Uterus (tissue), 4 donors: ENCODE results near the gene CDH6. TPM values are rescaled to one million over a fixed set of nuclear protein-coding genes. Genes with fewer than 3 reads are reported as not detected.

Experiments used
- DNase-seq, 2 donors: peaks; one replicate each; pipeline ENCODE4 v3.0.0-alpha.2; 2019 to 2020
- H3K27ac ChIP-seq, 2 donors: fragments of 200-600 bp; sonication (generic); 1 replicate in 1 of 2; 2 replicates in 1 of 2; pipeline ENCODE4 v1.5.1; 2016 to 2018
- H3K27me3 ChIP-seq, 2 donors: fragments of 200-600 bp; sonication (generic); one replicate each; pipeline ENCODE4 v1.5.1; 2018 to 2019; ENCODE audit warnings: control low read depth in 1 of 2
- H3K36me3 ChIP-seq, 2 donors: fragments of 200-600 bp; sonication (generic); one replicate each; pipeline ENCODE4 v1.5.1; 2019; ENCODE audit warnings: control low read depth in 1 of 2
- H3K4me1 ChIP-seq, 2 donors: fragments of 200-600 bp; sonication (generic); one replicate each; pipeline ENCODE4 v1.5.1; 2018 to 2019; ENCODE audit warnings: control low read depth in 1 of 2
- H3K4me3 ChIP-seq, 2 donors: fragments of 200-600 bp; sonication (generic); 1 replicate in 1 of 2; 2 replicates in 1 of 2; pipeline ENCODE4 v1.5.1; 2018 to 2019; ENCODE audit warnings: mild to moderate bottlenecking in 1 of 2
- H3K9me3 ChIP-seq, 2 donors: fragments of 200-600 bp; sonication (generic); one replicate each; pipeline ENCODE4 v1.5.1; 2019; ENCODE audit warnings: control low read depth in 1 of 2
- POLR2A ChIP-seq, 2 donors: fragments of 450-650 bp; IDR thresholded peaks; one replicate each; pipeline ENCODE4 v1.6.1; 2016; ENCODE audit warnings: antibody characterized with exemption in 2 of 2, mild to moderate bottlenecking in 1 of 2, moderate library complexity in 1 of 2
- intact Hi-C: fragments of 100-400 bp; cut with DNase I; formaldehyde crosslinking; loops from one replicate; pipeline ENCODE4 v1.15.1; 2023; ENCODE audit warnings: low total_unique reads
- total RNA-seq, 4 donors: library from RNA; depleted of rRNA in 3 of 4; stranded (reverse); fragments of >200 nt in 3 of 4; gene quantifications; one replicate each; pipeline versions ENCODE4 v1.1.0 to v1.2.4, GENCODE V29; 2014 to 2023
- TF ChIP-seq, protein P1 (sequence below), 4 experiments: fragments of 200-600 bp in 2 of 4; fragments of 450-650 bp in 2 of 4; sonication (generic) in 2 of 4; IDR thresholded peaks; one replicate each; pipeline ENCODE4 v1.5.1; 2016 to 2019; ENCODE audit warnings: antibody characterized with exemption in 4 of 4, mild to moderate bottlenecking in 2 of 4, moderate library complexity in 1 of 4
- donor health status: DM: yes; HTN: yes; CAD: no.

The CDH6 gene
- total RNA-seq, 4 donors from 2014 or later, result 2.1 to 23.4 (median 7.0) TPM

DNA sequence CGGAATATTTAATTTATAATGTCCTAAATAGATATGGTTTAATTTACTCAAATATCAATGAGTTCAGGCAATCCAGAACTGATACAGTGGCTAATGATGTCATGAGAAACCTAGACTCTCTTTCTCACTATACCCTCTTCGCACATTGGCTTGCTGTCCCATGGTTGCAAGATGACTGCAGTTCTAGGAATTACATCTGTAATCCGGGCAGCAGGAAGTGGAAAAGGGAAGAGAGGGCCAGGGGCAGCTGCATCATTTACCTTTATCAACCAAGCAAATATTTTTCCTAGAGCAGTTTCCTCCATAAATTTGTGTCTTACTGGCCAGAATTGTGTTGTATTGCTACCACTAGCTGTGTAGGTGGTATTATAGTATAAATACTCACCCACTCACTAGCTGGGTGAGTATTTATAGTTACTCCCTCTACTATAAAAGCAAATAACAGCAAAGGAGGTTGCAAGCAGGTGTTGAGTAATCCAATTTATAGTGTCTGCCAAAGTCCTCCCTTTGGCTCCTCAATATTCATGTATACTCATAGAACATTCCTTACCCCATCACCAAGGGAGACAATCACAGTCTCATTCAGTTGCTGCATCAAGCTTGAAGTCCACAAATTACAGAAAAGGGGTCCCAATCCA, 169.6 kb downstream of the CDH6 start:
- Histone ChIP-seq H3K27me3 (no peaks in the 10 kb centered on the region), H3K4me1 (no peaks in the 10 kb centered on the region), H3K27ac (no peak overlapping the region), H3K4me3 (no peak overlapping the region), H3K36me3 (no peaks in the 10 kb centered on the region), H3K9me3 (no peaks in the 10 kb centered on the region)
- DNase-seq, result no peak
- intact Hi-C loops, result no loop called here
- TF ChIP-seq, protein P1, sequence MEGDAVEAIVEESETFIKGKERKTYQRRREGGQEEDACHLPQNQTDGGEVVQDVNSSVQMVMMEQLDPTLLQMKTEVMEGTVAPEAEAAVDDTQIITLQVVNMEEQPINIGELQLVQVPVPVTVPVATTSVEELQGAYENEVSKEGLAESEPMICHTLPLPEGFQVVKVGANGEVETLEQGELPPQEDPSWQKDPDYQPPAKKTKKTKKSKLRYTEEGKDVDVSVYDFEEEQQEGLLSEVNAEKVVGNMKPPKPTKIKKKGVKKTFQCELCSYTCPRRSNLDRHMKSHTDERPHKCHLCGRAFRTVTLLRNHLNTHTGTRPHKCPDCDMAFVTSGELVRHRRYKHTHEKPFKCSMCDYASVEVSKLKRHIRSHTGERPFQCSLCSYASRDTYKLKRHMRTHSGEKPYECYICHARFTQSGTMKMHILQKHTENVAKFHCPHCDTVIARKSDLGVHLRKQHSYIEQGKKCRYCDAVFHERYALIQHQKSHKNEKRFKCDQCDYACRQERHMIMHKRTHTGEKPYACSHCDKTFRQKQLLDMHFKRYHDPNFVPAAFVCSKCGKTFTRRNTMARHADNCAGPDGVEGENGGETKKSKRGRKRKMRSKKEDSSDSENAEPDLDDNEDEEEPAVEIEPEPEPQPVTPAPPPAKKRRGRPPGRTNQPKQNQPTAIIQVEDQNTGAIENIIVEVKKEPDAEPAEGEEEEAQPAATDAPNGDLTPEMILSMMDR (IDR thresholded peaks at IDR 0.05), result no peak
- no peak for TF ChIP-seq POLR2A (IDR thresholded peaks at IDR 0.05)

DNA sequence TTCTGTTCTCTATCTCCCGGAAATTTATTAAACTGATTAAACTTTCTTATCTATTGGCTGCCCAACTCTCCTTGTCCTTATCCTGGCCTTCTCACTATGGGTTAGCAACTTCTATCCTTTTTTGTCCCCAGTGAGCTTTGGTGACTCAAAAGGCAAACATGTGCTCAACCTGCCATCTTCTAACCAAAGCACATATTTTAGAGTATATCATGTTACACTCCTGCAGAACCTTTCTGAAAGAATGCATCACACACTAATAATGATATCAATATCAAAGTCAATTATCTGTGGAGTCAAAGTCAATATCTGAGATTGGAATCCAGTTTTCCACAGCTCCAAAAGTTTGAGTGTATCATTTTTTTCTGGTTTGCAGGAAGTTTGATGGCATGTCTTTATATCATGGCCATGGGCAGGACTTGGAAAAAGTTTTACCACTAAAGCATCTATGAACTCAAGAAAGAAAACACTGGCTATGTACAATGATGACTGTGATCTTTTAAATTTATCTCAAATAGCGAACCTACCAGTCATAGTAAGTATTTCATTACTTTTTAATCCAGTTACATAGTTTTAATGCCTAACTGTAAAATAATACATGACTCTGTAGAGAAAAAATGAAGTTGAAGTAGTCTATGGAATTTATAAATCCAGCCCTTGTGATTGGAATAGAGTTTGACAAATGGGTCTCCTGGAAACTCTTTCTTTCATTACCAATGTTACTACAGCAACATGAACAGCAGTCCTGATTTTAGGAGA, 171.6 kb downstream of the CDH6 start:
- Histone ChIP-seq H3K9me3 (no peaks in the 10 kb centered on the region), H3K27ac (no peak overlapping the region), H3K4me3 (no peak overlapping the region), H3K4me1 (no peaks in the 10 kb centered on the region), H3K36me3 (no peaks in the 10 kb centered on the region), H3K27me3 (no peaks in the 10 kb centered on the region)
- intact Hi-C loops, result no loop called here
- DNase-seq, result no peak
- TF ChIP-seq, protein P1 (IDR thresholded peaks at IDR 0.05), result no peak
- TF ChIP-seq POLR2A (IDR thresholded peaks at IDR 0.05), result no peak

DNA sequence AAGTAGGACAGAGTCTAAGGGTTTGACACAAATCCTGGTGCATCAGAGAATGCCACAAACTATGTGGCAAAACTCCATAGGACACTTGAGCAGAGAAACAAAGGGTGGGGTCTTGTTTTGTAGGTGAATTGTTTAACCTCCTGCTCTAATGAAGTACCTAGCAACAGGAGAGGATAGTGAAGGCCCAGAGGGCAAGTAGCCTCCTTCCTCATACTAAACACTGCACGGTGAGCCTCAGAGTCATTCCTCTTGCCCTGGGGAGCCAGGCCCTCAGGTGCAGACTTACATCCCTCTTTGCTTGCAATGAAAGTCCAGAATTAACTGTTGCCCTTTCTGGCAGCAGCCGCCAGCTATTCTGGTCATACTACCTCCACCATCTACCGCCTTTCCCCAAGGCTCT, 172.3 kb downstream of the CDH6 start:
- Histone ChIP-seq H3K27ac (no peak overlapping the region), H3K4me1 (no peaks in the 10 kb centered on the region), H3K9me3 (no peaks in the 10 kb centered on the region), H3K36me3 (no peaks in the 10 kb centered on the region), H3K4me3 (no peak overlapping the region), H3K27me3 (no peaks in the 10 kb centered on the region)
- DNase-seq, result no peak
- intact Hi-C loops, result no loop called here
- TF ChIP-seq, protein P1 (IDR thresholded peaks at IDR 0.05), result no peak
- TF ChIP-seq POLR2A (IDR thresholded peaks at IDR 0.05), result no peak

DNA sequence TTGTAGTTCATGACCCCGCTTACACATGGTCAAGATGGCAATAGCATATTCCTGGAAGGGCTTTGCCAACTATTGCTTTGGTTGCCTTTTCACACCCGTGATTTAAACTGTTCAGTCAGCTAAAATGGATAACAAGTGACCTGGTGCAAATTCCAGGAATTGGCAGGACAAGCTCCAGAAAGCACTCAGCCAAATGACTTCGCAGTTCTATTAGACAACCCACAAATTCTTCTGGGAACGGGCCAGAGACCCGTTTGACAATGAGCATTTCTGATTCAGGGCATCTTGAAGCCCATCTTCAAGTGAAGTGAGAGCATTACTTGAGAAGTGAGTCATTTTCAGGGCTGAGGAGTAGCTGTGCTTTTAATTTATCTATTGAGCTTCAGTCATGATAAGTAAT, 173.5 kb downstream of the CDH6 start:
- Histone ChIP-seq H3K9me3 (no peaks in the 10 kb centered on the region), H3K27me3 (no peaks in the 10 kb centered on the region), H3K36me3 (no peaks in the 10 kb centered on the region), H3K27ac (no peak overlapping the region), H3K4me1 (no peaks in the 10 kb centered on the region), H3K4me3 (no peak overlapping the region)
- TF ChIP-seq, protein P1 (IDR thresholded peaks at IDR 0.05), result no peak
- TF ChIP-seq POLR2A (IDR thresholded peaks at IDR 0.05), result no peak
- intact Hi-C loops, result no loop called here
- DNase-seq, result no peak

DNA sequence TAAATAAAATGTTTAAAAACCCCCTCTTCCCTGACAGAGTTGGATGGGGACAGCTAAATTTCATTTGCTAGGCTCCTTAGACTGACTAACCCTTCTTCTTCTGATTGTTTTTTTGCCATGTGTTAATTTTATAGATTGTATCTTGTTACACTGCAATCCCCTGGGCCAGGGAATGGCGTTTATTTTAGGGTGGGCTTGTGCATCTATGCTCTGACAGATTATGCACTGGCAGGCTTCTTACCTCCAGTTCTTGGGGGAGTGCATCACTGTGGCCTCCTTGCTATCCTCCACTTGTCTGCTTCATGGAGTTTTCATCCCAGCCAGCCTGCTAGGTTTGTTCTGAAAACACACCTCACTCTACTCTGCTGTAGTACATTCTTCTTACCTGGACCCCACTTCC, 178.6 kb downstream of the CDH6 start:
- H3K4me3 ChIP-seq, result no peak overlapping the region
- no peaks in the 10 kb centered on the region for H3K36me3 ChIP-seq
- no peaks in the 10 kb centered on the region for H3K9me3 ChIP-seq
- no peaks in the 10 kb centered on the region for H3K27me3 ChIP-seq
- DNase-seq, result no peak
- TF ChIP-seq, protein P1 (IDR thresholded peaks at IDR 0.05), result no peak
- no peak for TF ChIP-seq POLR2A (IDR thresholded peaks at IDR 0.05)
- no peak overlapping the region for H3K27ac ChIP-seq
- intact Hi-C loops, result no loop called here
- H3K4me1 ChIP-seq, result no peaks in the 10 kb centered on the region
